SK-N-MC (cell line): Measurements from ENCODE around the gene TIAM1.

ENCODE experiments used
- EZH2 ChIP-seq: fragments of 200-600 bp; sonication (generic); IDR thresholded peaks from one replicate; pipeline ENCODE4 v1.6.1; 2017; ENCODE audit warnings: antibody characterized with exemption
- POLR2AphosphoS5 ChIP-seq: IDR thresholded peaks from 2 replicates; pipeline ENCODE4 v1.6.1; 2012; ENCODE audit warnings: mild to moderate bottlenecking, low read depth, low read length, borderline replicate concordance

GRCh38 chr21:31087639-31088473 is 256.2 kb downstream of the TIAM1 start:
- TF ChIP-seq POLR2AphosphoS5 (no peak), EZH2 (no peak)
